HFFc6 (cell line): ENCODE results near the gene CD4. TPM values are rescaled to one million over a fixed set of nuclear protein-coding genes. Genes with fewer than 3 reads are reported as not detected.

Experiments
- DNase-seq: peaks from one replicate; pipeline ENCODE4 v3.0.0-alpha.2; 2018
- H3K27ac Mint-ChIP-seq: 2 replicates; pipeline ENCODE4 v1.8.0; 2020; ENCODE audit warnings: mild to moderate bottlenecking, mixed read lengths
- H3K27me3 Mint-ChIP-seq: 2 replicates; pipeline ENCODE4 v1.8.0; 2021; ENCODE audit warnings: mild to moderate bottlenecking, moderate library complexity, mixed read lengths; ENCODE audit not compliant: insufficient read depth
- H3K36me3 Mint-ChIP-seq: 2 replicates; pipeline ENCODE4 v1.8.0; 2021; ENCODE audit warnings: low read depth, mixed read lengths
- H3K4me1 Mint-ChIP-seq: 2 replicates; pipeline ENCODE4 v1.8.0; 2020; ENCODE audit warnings: low read depth, mixed read lengths
- H3K4me3 Mint-ChIP-seq: 2 replicates; pipeline ENCODE4 v1.8.0; 2020; ENCODE audit warnings: mild to moderate bottlenecking, moderate library complexity, mixed read lengths
- H3K9me3 Mint-ChIP-seq: 2 replicates; pipeline ENCODE4 v1.8.0; 2020; ENCODE audit warnings: mild to moderate bottlenecking, mixed read lengths
- total RNA-seq, 6 experiments: library from RNA; stranded (reverse); fragmentation: NEBNext Ultra II Directional; extraction: Animal tissue kit (Norgen Biotek cat#: 25700); gene quantifications; 2 replicates in 1 of 6; 3 replicates in 5 of 6; pipeline ENCODE4 v1.2.3, GENCODE V29; 2021
- TF ChIP-seq, protein P1 (sequence below): fragments of 200-600 bp; sonication (generic); IDR thresholded peaks from 2 replicates; pipeline ENCODE4 v1.5.0; 2021; ENCODE audit warnings: antibody characterized with exemption, mild to moderate bottlenecking

Gene CD4
- total RNA-seq, 6 experiments from 2014 or later = 0.11 to 0.25 (median 0.11) TPM; not detected in 3

DNA sequence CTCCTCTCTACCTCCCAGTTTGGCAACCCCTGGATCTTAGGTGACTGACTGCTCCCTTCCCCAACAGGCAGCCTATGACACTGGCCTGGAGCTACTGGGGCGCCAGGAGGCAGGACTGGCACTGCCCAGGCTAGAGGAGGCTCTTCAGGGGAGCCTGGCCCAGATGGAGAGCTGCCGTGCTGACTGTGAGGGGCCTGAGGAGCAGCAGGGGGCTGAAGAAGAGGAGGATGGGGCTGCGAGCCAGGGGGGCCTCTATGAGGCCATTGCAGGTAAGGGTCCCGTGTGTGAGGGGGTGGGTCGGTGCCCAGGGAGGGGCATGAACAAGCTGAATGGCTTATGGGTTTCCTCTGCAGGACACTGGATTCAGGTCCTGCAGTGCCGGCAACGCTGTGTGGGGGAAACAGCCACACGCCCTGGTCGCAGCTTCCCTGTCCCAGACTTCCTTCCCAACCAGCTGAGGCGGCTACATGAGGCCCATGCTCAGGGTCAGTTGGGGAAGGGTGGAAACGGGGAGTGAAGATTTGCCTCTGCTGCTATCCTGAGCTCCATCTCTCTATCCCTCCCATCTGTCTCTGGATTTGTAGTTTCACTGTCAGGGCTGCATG is 41.1 kb downstream of the CD4 start:
- Mint-ChIP-seq H3K4me3 (peak overlapping the region; percentile 99), H3K9me3 (no peaks in the 10 kb centered on the region), H3K27me3 (peaks cover 3% of the 10 kb centered on the region), H3K4me1 (peaks cover 44% of the 10 kb centered on the region), H3K27ac (peak overlapping the region; percentile 56; the same call in 1 of the 2 replicates), H3K36me3 (peaks cover 17% of the 10 kb centered on the region)
- DNase-seq = no peak
- TF ChIP-seq, protein P1, sequence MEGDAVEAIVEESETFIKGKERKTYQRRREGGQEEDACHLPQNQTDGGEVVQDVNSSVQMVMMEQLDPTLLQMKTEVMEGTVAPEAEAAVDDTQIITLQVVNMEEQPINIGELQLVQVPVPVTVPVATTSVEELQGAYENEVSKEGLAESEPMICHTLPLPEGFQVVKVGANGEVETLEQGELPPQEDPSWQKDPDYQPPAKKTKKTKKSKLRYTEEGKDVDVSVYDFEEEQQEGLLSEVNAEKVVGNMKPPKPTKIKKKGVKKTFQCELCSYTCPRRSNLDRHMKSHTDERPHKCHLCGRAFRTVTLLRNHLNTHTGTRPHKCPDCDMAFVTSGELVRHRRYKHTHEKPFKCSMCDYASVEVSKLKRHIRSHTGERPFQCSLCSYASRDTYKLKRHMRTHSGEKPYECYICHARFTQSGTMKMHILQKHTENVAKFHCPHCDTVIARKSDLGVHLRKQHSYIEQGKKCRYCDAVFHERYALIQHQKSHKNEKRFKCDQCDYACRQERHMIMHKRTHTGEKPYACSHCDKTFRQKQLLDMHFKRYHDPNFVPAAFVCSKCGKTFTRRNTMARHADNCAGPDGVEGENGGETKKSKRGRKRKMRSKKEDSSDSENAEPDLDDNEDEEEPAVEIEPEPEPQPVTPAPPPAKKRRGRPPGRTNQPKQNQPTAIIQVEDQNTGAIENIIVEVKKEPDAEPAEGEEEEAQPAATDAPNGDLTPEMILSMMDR = no peak

DNA sequence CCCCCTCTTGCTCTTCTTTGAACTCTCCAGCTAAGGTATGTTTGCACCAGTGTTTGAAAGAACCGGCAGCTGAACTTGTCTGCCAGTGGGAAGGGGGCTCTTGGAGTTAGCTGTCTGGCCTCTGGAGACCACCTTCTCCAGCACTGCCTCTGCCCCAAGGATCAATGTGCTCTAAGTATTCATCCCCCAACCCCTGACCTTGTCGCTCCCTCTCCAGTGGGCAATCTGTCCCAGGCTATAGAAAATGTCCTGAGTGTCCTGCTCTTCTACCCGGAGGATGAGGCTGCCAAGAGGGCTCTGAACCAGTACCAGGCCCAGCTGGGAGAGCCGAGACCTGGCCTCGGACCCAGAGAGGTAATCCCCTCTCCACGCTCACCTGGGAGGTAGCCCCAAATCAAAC is 41.7 kb downstream of the CD4 start:
- Mint-ChIP-seq H3K27ac (no peak overlapping the region), H3K36me3 (peaks cover 17% of the 10 kb centered on the region; the same call in 1 of the 2 replicates), H3K9me3 (no peaks in the 10 kb centered on the region), H3K4me1 (peaks cover 40% of the 10 kb centered on the region), H3K4me3 (peak overlapping the region; percentile 22), H3K27me3 (peaks cover 2% of the 10 kb centered on the region; the same call in 1 of the 2 replicates)
- DNase-seq = no peak
- TF ChIP-seq, protein P1 = no peak

DNA sequence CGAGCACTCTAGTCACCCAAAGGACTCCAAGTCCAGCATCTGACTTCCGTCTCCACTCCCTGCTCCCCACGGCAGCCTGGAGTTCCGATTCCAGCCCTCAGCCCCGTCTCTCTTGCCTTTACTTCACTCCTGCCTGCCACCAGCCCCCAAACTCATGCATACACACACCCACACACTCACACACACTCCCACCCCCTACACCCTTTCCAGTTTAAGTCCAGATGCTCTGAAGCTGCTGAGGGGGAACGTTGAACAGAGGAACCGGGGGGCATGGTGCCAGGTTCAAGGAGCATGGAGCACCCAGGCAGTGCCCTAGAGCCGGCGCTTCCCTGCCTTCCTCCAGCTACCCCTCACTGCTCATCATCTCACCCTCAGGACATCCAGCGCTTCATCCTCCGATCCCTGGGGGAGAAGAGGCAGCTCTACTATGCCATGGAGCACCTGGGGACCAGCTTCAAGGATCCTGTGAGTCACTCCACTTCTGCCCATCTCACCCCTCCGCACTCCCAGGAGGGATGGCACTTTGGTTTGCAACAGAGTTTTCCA is 42.2 kb downstream of the CD4 start:
- no peak overlapping the region for H3K27ac Mint-ChIP-seq
- peaks cover 40% of the 10 kb centered on the region for H3K4me1 Mint-ChIP-seq
- peaks cover 17% of the 10 kb centered on the region; the same call in 1 of the 2 replicates for H3K36me3 Mint-ChIP-seq
- no peaks in the 10 kb centered on the region for H3K9me3 Mint-ChIP-seq
- no peak for DNase-seq
- H3K4me3 Mint-ChIP-seq = no peak overlapping the region
- H3K27me3 Mint-ChIP-seq = peaks cover 2% of the 10 kb centered on the region; the same call in 1 of the 2 replicates
- TF ChIP-seq, protein P1 = no peak

DNA sequence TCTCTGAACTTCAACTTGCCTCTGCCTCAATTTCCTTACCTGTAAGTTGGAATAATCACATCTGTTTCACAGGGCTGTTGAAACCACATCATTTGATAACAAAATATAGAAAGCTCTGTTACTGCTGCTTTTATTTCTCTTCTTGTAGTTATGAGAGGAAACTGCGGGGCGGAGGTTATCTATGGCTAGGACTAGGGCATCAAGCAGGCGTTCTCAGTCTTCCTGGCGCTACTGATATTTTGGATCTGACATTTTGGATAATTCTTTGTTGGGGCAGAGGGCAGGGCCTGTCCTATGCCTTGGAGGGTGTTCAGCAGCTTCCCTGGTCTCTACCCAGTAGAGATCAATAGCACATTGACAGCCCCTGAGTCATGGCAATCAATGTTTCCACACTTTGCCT is 42.8 kb downstream of the CD4 start:
- peaks cover 38% of the 10 kb centered on the region for H3K4me1 Mint-ChIP-seq
- H3K4me3 Mint-ChIP-seq = no peak overlapping the region
- H3K9me3 Mint-ChIP-seq = no peaks in the 10 kb centered on the region
- H3K27me3 Mint-ChIP-seq = peaks cover 2% of the 10 kb centered on the region; the same call in 1 of the 2 replicates
- H3K27ac Mint-ChIP-seq = no peak overlapping the region
- TF ChIP-seq, protein P1 = no peak
- peaks cover 17% of the 10 kb centered on the region; the same call in 1 of the 2 replicates for H3K36me3 Mint-ChIP-seq
- no peak for DNase-seq

DNA sequence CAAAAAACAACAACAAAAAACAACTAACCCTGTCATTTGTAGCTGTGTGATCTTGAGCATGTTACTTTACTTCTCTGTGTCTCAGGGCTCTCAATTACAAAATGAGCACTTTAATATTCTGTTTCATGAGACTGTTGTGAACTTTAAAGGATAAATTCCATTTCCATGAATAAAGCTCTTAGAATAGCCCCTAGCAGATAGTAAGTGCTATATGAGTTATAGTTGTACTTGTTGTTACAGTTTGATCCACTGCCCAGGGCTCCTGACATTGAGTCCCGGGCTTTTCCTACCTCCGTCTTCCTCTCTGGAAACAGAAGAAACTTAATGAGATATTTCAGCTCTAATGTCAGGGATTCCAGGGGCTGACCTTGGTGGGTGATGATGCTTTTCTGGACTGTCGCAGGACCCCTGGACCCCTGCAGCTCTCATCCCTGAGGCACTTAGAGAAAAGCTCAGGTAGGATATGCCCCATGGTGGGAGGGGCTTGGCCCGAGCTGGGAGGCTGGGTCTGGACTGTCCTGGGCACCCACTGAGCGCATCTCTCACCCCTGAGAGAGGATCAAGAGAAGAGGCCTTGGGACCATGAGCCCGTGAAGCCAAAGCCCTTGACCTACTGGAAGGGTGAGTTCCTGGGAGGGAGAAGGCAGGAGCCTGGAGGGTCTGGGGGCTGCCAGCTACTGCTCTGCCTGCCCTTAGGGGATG is 44.0 kb downstream of the CD4 start:
- TF ChIP-seq, protein P1 = no peak
- Mint-ChIP-seq H3K27ac (no peak overlapping the region; the same call in 1 of the 2 replicates), H3K9me3 (no peaks in the 10 kb centered on the region), H3K36me3 (peaks cover 23% of the 10 kb centered on the region; the same call in 1 of the 2 replicates), H3K4me3 (no peak overlapping the region), H3K27me3 (peaks cover 2% of the 10 kb centered on the region; the same call in 1 of the 2 replicates), H3K4me1 (peaks cover 26% of the 10 kb centered on the region)
- DNase-seq = no peak
